GM20431 (cell line): ENCODE results near the gene NRP2.

Experiments
- in situ Hi-C: fragments of 300-500 bp; cut with MseI, MboI; formaldehyde crosslinking; loops from one replicate; pipeline ENCODE4 v1.15.0; 2020; ENCODE audit warnings: low sequenced_read_pairs; ENCODE audit not compliant: unreplicated experiment

Gene NRP2

DNA sequence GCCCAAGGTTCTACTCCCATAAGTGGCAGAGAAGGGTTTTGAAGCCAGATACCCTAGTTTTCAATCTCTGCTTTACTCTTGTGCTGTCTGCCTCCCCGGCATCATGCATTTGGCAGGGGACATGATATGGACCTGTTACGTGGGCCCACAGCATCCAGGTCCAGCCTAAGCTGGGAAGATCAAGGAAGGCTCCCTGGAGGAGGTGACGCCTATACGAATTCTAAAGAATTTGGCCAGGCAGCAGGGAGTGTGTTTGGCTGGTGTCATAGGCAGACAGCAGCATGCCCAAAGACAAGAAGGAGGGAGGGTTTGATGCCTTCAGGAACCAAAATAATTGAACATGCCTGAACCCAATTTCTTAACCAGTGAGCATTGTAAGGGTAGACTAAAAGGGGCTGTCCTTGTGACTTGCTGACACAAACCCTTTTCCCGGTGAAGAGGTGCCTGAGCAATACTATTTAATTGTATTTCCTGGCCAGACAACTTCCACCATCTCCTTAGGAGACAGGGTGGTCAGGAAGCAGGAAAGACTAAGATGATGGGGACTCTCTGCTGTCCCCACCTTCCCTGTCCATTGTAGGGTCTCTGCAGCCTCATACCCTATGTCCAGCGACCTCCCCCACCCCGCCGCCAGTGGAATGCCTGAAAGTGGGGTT, 21.3 kb downstream of the NRP2 start:
- in situ Hi-C loops = no loop called here

DNA sequence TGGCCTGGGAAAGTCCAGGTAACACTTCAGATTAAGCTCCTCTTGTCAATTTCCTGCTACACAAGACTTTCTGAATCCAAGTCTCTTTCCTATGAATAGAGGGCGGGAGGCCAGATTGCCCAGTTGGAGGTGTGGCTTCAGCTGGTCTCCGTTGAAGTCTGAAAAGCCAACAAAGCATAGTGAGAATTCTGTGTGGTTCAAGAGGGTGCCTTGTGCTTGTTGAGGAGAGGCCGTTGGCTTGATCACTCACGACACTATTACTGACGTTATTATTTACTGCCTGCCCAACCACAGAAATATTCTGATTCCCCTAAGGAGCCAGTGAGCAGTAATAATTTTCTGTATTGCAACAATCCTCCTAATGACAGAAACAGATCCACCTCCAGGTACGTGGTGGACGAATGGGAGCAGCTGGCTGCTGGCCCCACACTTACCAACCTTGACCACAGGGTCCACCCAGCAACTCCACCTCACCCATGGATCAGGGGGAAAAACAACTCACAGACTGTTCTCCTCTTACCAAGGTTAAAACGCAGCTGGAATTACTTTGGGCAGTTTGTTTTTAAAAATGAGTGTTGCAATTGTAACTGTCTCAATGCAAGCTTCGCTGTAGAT, 21.9 kb downstream of the NRP2 start:
- in situ Hi-C loops = no loop called here

DNA sequence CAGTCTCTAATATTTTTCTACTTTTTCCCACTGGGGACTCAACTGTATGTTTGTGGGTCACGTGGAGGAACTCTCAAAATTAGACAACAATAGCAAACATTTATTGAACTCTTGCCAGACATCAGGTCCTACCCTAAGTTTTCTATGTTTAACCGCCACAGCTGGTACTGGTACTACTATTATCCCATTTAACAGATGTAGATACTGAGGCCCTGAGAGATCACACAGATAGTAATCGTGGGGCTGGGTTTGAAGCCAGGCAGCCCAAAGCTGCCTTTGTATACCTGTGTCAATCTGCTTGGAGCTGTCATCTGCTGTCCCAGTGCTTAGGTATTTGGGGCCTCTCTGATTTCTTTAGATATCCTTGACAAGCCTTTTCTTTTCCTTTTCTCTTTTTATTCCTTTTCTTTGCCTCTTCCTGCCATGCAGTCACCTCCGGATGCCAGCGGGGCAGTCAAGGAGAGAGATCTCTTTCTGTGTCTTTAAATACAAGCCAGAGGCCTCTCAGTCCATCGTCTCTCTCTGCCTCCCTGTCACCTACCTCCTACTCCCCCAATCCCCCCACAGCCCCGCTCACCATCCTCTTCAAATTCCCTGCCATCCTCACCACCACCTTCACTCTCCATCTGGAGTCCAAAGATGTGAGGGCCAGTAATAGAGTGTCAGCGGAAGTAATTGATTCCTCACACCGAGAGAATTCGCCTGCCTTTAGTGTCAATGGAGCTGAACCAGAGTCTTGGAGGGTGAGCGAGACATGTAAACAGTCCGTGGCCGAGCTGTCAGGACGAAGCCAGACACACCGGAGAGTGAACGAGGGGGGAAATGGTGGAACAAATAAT, 23.4 kb downstream of the NRP2 start:
- in situ Hi-C loops = no loop called here

DNA sequence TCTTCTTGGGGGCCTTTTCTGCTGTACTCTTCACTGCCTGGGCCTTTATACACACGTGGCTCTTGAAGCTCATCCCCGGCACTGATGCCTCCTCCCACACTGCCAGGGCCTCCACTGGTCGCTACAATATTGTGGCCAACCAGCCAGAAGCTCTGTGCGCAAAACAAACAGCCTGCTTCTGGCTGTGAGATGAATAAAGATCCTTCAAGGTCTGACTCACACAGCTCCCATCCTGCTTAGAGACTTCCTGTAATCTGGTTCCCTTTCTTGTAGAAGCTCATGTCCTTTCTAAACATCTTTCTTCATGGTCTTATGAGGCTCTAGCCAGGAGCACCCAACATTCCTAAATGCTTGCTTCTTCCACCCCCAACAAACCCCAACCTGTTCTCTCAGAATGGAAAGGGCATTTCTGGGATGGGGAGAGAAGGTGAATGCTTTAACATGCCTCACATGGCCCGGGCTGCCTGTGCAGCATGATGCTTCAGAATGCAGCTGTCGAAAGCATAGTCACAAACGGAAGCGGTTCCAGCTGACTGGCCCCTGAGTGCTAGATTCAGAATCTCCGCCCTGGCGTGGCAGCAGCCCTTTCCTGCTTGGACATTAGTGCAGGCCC, 24.6 kb downstream of the NRP2 start:
- in situ Hi-C loops = no loop called here

DNA sequence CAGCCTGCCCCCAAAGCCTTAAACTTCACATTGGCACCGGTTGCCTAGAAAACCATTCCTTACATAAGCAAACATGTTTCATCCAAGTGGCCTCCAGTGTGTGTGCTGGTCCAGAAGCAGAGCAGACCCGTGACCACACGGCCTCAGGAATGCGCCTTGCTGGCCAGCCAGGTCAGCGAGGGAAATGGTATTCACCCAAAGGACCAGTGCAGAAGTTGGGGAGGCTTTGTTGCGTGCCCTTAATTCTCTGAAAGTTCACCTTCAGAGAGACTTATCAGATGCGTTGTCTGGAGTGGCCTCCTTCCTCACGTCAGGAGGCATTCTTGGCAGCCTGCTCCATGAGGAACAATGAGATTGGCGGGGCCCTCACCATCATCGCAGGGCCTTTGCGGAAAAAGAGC, 25.9 kb downstream of the NRP2 start:
- in situ Hi-C loops = no loop called here

DNA sequence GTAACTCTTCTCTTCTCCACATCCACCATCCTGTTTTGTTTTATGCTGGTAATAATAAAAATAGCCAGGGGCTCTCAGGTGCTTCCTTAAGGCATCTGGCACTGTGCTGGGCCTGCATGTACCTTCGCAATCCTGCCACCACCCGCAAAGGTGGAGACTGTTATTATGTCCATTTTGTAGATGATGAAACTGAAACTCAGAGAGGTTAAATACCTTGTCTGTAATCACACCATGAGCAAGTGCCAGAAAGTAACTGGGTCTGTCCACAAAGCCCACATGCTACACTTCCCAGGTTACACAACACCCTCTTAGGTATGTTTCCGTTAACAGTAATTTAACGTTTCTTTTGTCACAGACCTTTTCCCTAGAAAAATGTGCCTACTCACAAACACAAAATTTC, 27.0 kb downstream of the NRP2 start:
- in situ Hi-C loops = no loop called here

DNA sequence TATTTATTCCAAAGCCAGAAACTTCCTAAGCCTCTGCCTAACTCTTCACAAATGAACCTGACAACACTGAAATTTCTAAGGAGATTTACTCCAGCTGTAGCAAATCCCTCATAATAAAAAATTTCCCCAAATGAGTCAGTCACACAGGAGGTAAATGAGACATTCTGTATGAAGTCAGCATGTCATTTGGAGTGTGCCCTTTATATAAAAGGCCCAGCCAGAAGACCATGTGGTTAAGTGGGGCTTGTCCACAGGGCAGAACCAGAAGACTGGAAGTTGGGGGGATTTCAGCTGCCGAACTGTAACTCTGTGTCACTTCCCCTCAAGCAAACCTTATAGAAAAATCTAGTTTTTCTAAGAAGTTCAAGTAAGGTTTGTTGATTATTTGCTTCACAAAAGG, 30.2 kb downstream of the NRP2 start:
- in situ Hi-C loops = no loop called here

DNA sequence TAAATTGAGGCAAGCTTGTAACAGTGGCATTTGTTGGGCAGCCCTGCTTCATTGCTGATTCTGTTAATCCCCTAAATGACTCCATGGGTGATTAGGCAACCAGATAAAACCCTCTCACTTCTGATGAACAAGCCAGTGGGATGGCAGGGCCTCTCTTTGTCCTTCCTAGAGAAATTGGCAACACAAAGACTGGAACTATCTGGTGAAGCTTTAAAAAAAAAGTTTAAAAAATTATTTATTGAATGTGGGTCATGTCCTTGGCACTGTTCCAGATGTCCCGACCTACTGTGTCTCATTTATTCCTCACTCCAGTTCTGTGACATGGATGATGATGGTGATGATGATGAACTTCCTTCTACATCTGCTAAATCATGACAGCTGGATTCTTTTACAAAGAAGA, 30.8 kb downstream of the NRP2 start:
- in situ Hi-C loops = no loop called here

DNA sequence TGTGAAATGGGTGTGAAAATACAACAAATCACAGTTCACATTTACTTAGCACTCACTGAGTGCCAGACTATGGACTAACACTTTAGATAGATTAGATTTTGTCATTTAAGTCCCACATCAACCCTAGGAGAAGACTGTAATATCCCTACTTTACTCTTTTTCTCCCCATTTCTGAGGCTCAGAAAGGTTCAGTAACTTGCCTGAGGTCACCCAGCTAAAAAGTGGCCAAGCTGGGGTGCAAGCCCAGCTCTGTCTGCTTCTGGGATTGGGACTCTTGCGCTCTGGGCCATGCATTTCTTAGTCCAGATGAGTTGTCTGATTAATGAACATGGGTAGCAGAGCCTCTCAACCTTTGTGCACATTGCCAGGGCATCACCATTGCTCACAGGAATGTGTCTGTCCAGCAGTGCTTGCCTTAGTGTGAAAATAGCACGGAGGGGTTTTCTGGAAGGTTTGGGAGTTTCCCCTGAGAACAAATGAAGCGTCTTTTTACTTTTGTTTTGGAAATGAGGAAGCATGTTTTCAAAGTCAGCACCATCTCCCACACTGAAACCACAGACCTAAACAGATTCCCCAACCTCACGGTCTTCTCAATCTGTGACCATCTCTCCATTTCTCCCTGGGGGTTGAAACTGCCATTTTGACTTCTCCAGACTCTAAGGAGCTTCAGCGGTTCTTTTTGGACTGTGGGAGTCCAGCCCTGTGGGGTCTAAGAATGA, 31.9 kb downstream of the NRP2 start:
- in situ Hi-C loops = no loop called here

DNA sequence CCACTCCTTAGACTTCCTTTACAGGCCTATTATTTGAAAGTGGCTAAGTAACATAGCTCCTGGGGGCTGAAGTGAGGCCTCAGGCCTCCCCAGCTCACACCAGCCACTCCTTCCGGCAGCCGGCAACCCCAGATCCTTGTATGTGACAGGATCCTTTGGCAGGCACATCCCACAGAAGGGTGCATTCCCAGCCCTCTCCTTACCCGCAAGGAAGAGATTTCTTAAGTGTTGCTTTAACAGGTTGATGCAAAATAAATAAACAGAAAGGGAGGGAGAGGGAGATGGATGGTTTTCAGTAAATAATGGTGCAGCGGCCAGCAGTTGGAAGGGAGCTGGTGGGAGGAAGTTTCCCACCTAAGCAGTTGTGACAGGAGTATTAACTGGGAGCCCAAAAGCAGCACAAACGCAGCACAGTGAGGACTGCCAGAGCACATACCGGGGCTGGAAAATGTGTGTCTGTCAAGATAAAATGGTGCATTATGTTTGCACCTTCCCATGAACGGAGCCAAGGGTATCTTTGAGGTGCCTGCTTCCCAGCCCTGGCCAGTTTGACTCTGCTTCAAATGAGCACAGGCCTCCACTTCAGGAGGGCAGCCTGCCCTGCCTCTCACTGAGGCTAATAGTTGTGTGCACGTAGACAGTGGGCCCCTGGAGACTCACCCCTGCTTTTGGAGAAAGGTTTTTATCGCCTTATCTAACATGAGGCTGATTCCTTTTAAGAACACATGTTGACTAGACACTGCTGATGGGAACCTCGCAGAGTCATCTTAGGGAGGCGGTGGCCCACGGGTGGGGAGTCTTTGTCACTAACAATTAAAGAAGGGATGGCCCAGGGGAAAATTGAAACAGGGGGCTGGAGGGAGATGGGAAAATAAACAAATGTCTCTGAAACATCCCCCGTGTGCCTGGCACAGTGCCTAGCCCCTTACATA, 32.8 kb downstream of the NRP2 start:
- in situ Hi-C loops = no loop called here

DNA sequence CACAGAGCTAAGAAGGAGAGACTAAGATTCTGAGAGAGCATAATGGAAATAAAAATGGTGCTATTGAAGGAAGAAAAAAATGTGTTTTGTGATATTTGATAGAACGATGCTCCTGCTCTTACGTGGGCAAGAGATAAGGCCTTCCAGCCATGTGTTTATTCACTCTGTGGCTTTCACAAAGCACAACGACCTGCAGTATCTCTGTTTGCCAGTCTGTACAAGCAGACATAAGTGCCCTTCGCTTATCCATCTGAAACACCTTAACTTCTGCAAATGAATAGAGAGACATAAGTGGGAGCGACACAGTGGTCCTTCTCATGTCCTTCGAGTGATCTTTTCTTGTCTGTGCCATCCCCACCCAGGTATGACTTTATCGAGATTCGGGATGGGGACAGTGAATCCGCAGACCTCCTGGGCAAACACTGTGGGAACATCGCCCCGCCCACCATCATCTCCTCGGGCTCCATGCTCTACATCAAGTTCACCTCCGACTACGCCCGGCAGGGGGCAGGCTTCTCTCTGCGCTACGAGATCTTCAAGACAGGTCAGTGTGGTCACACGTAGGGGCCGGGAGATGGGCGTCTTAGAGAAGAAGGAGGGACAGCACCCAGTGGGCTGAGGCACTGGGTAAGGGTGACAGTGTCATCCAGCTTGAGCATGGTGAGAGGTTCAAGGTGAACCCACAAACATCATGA, 33.7 kb downstream of the NRP2 start:
- in situ Hi-C loops = no loop called here

DNA sequence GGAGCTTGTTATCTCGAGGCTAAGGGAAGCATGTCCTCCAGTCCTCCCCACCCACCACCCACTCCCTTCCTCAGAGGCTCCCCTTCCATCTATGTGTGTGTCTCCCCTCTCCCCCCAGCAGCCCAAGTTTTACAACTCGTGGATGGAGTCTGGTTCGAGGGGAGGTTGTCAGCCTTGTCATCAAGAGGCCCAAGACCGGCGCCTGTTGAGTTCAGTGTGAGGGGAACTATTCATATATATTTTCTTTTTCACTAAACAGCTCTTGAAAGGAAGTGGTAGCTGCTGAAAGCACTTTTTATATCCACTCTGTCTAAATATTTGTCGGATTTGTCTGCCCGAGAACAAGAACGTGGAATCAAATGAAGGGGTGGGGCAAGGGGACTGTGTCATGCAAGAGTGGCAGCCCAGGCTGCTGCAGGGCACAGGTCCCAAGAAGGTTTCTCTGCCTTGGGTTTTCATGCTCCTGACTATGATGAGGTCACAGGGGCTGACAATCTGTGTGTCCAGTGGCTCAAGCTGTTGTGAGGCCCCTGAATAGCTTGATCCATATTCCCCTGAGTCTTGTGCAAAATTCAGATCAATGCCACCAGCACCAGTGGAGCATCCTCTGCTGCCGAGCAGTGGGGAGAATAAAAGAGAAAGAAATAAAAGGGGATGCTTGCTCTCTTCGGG, 35.0 kb downstream of the NRP2 start:
- in situ Hi-C loops = no loop called here

DNA sequence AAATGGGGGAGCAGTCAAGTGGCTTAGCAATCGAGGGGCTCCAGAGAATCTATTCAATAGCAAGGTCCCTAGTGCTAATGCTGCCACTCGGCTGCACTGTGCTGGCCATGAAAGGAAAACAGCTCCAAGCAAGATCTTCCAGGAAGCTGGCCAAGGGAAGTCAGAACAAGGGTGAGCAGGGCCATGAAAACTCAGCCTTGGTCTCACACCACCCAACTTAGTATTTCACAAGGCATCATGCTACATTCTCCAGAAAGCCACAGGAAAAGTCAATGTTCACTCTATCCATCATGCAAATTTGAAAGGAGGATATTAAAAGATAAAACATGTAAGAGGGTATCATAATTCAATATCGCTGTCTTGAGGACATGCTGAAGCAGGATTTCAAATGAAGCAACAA, 35.7 kb downstream of the NRP2 start:
- in situ Hi-C loops = no loop called here

DNA sequence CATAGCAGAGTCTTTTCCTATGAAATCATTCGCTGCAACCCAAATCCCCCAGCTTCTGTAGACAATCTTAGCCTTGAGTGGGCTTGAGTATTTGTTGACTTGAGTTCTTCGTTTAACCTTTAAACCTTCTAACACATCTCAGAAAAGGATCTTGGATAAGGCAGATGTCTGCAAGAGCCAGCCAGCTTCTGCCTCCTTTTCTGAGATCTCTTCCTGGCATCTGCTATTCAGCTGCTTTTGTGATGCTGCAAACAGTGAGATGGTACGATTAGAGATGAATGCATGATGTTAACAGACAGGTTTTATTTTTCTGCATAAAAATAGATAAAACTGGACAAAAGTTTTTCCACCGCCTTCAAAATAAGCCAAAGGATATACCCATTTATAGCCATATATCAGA, 37.5 kb downstream of the NRP2 start:
- in situ Hi-C loops = no loop called here

DNA sequence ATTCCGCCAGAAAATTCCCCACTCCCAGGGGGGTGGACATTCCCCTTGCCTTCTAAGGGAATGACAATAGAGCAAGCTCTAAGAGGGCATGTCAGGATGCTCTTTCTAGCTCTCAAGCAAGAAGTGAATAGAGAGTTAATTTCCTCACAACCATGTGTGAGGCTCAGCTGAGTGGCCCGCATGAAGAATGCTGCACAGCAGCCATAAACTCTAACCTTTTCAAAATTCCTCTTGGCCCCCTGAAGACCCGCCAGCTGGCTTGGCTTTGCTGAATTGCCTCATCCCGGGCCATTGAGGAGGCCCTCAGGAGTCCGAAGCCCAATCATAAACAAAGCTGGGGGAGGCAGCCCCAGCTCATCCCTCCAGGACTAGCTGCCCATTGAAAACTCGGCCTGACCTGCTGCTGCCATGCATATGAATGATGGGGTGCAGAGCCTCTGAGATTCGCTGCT, 38.2 kb downstream of the NRP2 start:
- in situ Hi-C loops = no loop called here

DNA sequence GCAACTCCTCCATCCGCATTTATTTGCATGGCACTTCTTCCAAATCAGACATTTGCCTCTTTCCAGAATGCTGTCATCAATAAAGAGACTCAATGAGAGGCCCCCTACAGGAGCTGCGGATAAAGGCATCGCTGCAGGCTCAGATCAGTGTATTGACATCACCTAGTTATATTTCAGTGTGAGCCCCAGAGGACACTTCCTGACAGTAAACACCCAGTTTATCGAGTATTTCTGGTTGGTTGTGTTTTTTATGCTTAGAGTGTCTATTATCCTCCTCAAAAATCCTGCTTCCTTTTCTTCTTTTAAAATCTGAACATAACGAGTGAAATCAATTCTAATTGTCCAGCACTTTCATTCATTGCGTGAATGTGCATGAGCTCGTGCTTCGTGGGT, 38.8 kb downstream of the NRP2 start:
- in situ Hi-C loops = no loop called here

DNA sequence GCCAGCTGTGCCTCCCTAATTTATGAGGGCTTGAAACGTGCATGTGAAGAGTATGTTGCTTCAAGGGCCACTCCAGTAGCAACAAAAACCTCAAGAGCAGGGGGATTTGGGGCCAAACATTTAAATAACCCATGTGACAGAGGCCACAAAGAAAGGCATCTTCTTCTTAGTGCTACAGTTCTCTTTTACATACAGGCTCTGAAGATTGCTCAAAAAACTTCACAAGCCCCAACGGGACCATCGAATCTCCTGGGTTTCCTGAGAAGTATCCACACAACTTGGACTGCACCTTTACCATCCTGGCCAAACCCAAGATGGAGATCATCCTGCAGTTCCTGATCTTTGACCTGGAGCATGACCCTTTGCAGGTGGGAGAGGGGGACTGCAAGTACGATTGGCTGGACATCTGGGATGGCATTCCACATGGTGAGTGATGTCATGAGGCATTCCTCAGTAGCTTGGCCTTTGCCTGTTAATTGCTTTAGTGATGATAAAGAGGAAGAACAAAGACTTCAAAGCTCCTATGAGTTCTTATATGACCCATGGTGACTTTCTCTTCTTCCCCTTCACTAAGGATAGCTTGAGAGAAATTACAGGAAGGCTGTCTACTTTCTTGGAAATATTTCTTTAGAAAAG, 40.1 kb downstream of the NRP2 start:
- in situ Hi-C loops = no loop called here

DNA sequence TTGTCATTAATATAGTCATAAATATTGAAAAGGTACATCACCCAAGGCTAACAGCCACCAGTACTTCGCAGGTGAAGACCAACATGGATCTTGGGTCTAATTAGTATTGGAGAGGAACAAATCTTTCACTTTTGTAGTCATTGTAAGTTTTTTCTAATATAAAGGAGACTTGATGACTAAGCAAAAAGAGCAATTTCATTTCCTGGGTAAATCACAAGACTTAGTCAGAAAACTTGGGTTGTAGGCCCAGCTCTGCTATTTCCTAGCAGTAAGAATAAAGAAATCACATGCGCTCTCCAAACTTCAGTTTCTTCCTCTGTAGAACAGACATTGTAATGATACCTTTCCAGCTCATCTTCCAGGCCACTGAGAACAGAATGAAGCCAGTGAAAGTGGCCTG, 40.9 kb downstream of the NRP2 start:
- in situ Hi-C loops = no loop called here
